K562 (cell line): Measurements from ENCODE around the gene HGD. TPM values are rescaled to one million over a fixed set of nuclear protein-coding genes. Genes with fewer than 3 reads are reported as not detected.

ENCODE experiments used
- ATAC-seq: fragments of 200-7000 bp; cut with Tn5 transposase; 3 replicates; pipeline ENCODE4 v1.9.1; 2020; ENCODE audit warnings: moderate library complexity
- BruUV-seq: library from RNA; stranded (reverse); fragments of 400-500 nt; replicated peaks from 2 replicates; lab custom pipeline; 2021; lab: Mats Ljungman, UMichigan
- CTCF ChIA-PET: fragments of 300-600 bp; formaldehyde crosslinking; extraction: SDS; loops from one replicate; lab custom pipeline; 2021; ENCODE audit warnings: low intra/inter-chr PET ratio; lab: Yijun Ruan, JAX
- POLR2A ChIA-PET: fragments of 300-600, 350-650 bp; sonication (Branson Sonifier 250); formaldehyde crosslinking; extraction: SDS; loops from one replicate; lab custom pipeline; 2021; ENCODE audit warnings: antibody characterized with exemption, inconsistent platforms; lab: Yijun Ruan, JAX
- DNase-seq, 4 experiments: peaks; one replicate each; pipeline versions ENCODE4 v3.0.0 to v3.0.0-alpha.2; 2011 to 2018; ENCODE audit warnings: low spot score in 3 of 4, mixed read lengths in 3 of 4; ENCODE audit errors: extremely low read depth in 1 of 4
- FAIRE-seq: peaks from 2 replicates; lab custom pipeline; 2011; peaks lifted over from hg19 to GRCh38; lab: Jason Lieb, UNC
- H2AFZ ChIP-seq: 2 replicates; pipeline ENCODE4 v1.6.0; 2011; ENCODE audit warnings: low read depth, low read length, control low read depth, inconsistent platforms
- H3K27ac ChIP-seq: fragments of 200-600 bp; 3 replicates; pipeline ENCODE4 v1.8.0; 2011; ENCODE audit warnings: low read depth, mild to moderate bottlenecking, control low read depth, inconsistent platforms, low read length, moderate library complexity, mixed read lengths; ENCODE audit errors: extremely low read depth
- H3K27me3 ChIP-seq, 2 experiments: fragments of 300-600 bp in 1 of 2; 2 replicates in 1 of 2; 3 replicates in 1 of 2; pipeline versions ENCODE4 v1.6.0 to v1.8.0; 2011; ENCODE audit warnings: inconsistent platforms in 2 of 2, low read length in 2 of 2, mild to moderate bottlenecking in 1 of 2, mixed read lengths in 1 of 2, moderate library complexity in 1 of 2; ENCODE audit not compliant: control insufficient read depth in 2 of 2, insufficient read depth in 2 of 2
- H3K36me3 ChIP-seq: fragments of 300-600 bp; 3 replicates; pipeline ENCODE4 v1.8.0; 2011; ENCODE audit warnings: mild to moderate bottlenecking, low read length, inconsistent platforms; ENCODE audit not compliant: control insufficient read depth, insufficient read depth
- H3K4me1 ChIP-seq, 2 experiments: fragments of 200-600 bp in 1 of 2; replicated peaks in 1 of 2; 2 replicates in 1 of 2; 3 replicates in 1 of 2; pipeline versions ENCODE4 v1.5.1 to v1.8.0; 2011; ENCODE audit warnings: inconsistent platforms in 2 of 2, low read length in 2 of 2, mild to moderate bottlenecking in 1 of 2, mixed read lengths in 1 of 2, moderate library complexity in 1 of 2; ENCODE audit not compliant: control insufficient read depth in 2 of 2, insufficient read depth in 2 of 2
- H3K4me2 ChIP-seq: 2 replicates; pipeline ENCODE4 v1.6.1; 2011; ENCODE audit warnings: low read length, control low read depth, inconsistent platforms, mixed read lengths; ENCODE audit not compliant: insufficient read depth
- H3K4me3 ChIP-seq: fragments of 200-600 bp; sonication (generic), shearing (Covaris generic); 2 replicates; pipeline ENCODE4 v1.5.1; 2016; ENCODE audit warnings: control low read depth, inconsistent platforms
- H3K79me2 ChIP-seq: fragments of 200-600 bp; 3 replicates; pipeline ENCODE4 v1.8.0; 2011; ENCODE audit warnings: low read length, inconsistent platforms; ENCODE audit not compliant: control insufficient read depth, insufficient read depth
- H3K9ac ChIP-seq, 2 experiments: 2 replicates each; pipeline versions ENCODE4 v1.6.0 to v1.6.1; 2011; ENCODE audit warnings: low read depth in 2 of 2, low read length in 2 of 2, control low read depth in 1 of 2, inconsistent platforms in 1 of 2, mild to moderate bottlenecking in 1 of 2, mixed read lengths in 1 of 2; ENCODE audit not compliant: insufficient read depth in 1 of 2
- H3K9me1 ChIP-seq: one replicate; pipeline ENCODE4 v1.6.0; 2011; ENCODE audit warnings: inconsistent platforms, mild to moderate bottlenecking, low read length, moderate library complexity; ENCODE audit not compliant: control insufficient read depth, insufficient read depth
- H3K9me3 ChIP-seq: replicated peaks from 2 replicates; pipeline ENCODE4 v1.5.1; 2011; ENCODE audit warnings: low read depth, low read length, inconsistent platforms; ENCODE audit not compliant: control insufficient read depth, insufficient read depth
- H4K20me1 ChIP-seq: replicated peaks from 2 replicates; pipeline ENCODE4 v1.6.1; 2011; ENCODE audit warnings: low read length, inconsistent platforms, mixed read lengths; ENCODE audit not compliant: control insufficient read depth, insufficient read depth
- CBX1 ChIP-seq: sonication (generic); IDR thresholded peaks from 2 replicates; pipeline ENCODE4 v1.6.1; 2016; ENCODE audit warnings: antibody characterized with exemption, low read depth, mild to moderate bottlenecking
- CBX2 ChIP-seq: fragments of 200-600 bp; sonication (generic); IDR thresholded peaks from one replicate; pipeline ENCODE4 v1.6.1; 2012; ENCODE audit warnings: mild to moderate bottlenecking, low read length, inconsistent platforms; ENCODE audit not compliant: insufficient read depth, poor library complexity, severe bottlenecking
- CREBBP ChIP-seq: IDR thresholded peaks from one replicate; pipeline ENCODE4 v1.6.1; 2012; ENCODE audit warnings: low read depth, mild to moderate bottlenecking, control low read depth, inconsistent platforms, low read length
- DDX20 ChIP-seq: fragments of 450-650 bp; IDR thresholded peaks from 2 replicates; pipeline ENCODE4 v1.6.1; 2016; ENCODE audit warnings: missing genetic modification characterization, low read depth, mild to moderate bottlenecking, missing compliant biosample characterization, moderate library complexity
- ELF1 ChIP-seq: fragments of 200-800 bp; sonication (Bioruptor generic); IDR thresholded peaks from 2 replicates; pipeline ENCODE4 v1.6.1; 2016; ENCODE audit warnings: missing genetic modification characterization, missing compliant biosample characterization
- FOXJ2 ChIP-seq: fragments of 200-800 bp; sonication (Bioruptor generic); IDR thresholded peaks from 2 replicates; pipeline ENCODE4 v1.6.1; 2016; ENCODE audit warnings: missing genetic modification characterization, missing compliant biosample characterization
- MAFF ChIP-seq: IDR thresholded peaks from 2 replicates; pipeline ENCODE4 v1.6.1; 2012; ENCODE audit warnings: low read length, improper control_type of control experiment
- MAFG ChIP-seq: fragments of 450-650 bp; conservative IDR thresholded peaks from 2 replicates; pipeline ENCODE4 v1.6.1; 2016; ENCODE audit warnings: missing genetic modification characterization, missing compliant biosample characterization
- MED1 ChIP-seq: sonication (generic); formaldehyde crosslinking; IDR thresholded peaks from 2 replicates; pipeline ENCODE4 v1.8.1; 2023; ENCODE audit warnings: missing genetic modification reagents, borderline replicate concordance
- MEIS2 ChIP-seq: fragments of 450-650 bp; IDR thresholded peaks from 2 replicates; pipeline ENCODE4 v1.6.1; 2014; ENCODE audit warnings: mild to moderate bottlenecking; ENCODE audit not compliant: partially characterized antibody
- MIER1 ChIP-seq: fragments of 450-650 bp; IDR thresholded peaks from 2 replicates; pipeline ENCODE4 v1.6.1; 2016; ENCODE audit warnings: antibody characterized with exemption, mild to moderate bottlenecking, low read depth
- NFE2 ChIP-seq: IDR thresholded peaks from 2 replicates; pipeline ENCODE4 v1.6.1; 2014; ENCODE audit warnings: antibody characterized with exemption, low read depth
- SIN3A ChIP-seq, 2 experiments: fragments of 150-350 bp in 1 of 2; IDR thresholded peaks; 2 replicates each; pipeline ENCODE4 v1.6.1; 2011 to 2016; ENCODE audit warnings: borderline replicate concordance in 2 of 2, low read depth in 2 of 2, low read length in 2 of 2, mild to moderate bottlenecking in 2 of 2, moderate library complexity in 2 of 2; ENCODE audit not compliant: control insufficient read depth in 1 of 2
- SIN3B ChIP-seq: fragments of 450-650 bp; IDR thresholded peaks from 2 replicates; pipeline ENCODE4 v1.6.1; 2017; ENCODE audit warnings: low read depth, mild to moderate bottlenecking, moderate library complexity
- TAF7 ChIP-seq: fragments of 450-650 bp; IDR thresholded peaks from 2 replicates; pipeline ENCODE4 v1.6.1; 2016; ENCODE audit warnings: missing genetic modification characterization, missing compliant biosample characterization
- TFAM ChIP-seq: fragments of 250-450 bp; sonication (Bioruptor Pico); conservative IDR thresholded peaks from 2 replicates; pipeline ENCODE4 v1.5.0; 2021; ENCODE audit warnings: mild to moderate bottlenecking, moderate library complexity
- ZC3H8 ChIP-seq: fragments of 450-650 bp; IDR thresholded peaks from 2 replicates; pipeline ENCODE4 v1.6.1; 2017
- ZNF316 ChIP-seq: fragments of 450-650 bp; IDR thresholded peaks from 2 replicates; pipeline ENCODE4 v1.6.1; 2016
- WGBS: fragments of 100-300 bp; shearing (Covaris generic); methylation state at CpG from one replicate; pipeline ENCODE4 v1.1.6; 2016; ENCODE audit warnings: low coverage, mixed read lengths; ENCODE audit not compliant: insufficient coverage; ENCODE audit errors: missing lambda C conversion rate; 5-methylcytosine and 5-hydroxymethylcytosine counted together
- in situ Hi-C: fragments of 300-500 bp; cut with MboI; formaldehyde crosslinking; loops from 4 replicates; pipeline ENCODE4 v1.15.0; 2018; ENCODE audit warnings: inconsistent platforms, mixed read lengths
- intact Hi-C: fragments of 100-400 bp; cut with micrococcal nuclease; formaldehyde crosslinking; loops from 2 replicates; pipeline ENCODE4 v1.14.2; 2022
- polyA plus RNA-seq, 8 experiments: library from polyadenylated mRNA; depleted of rRNA in 4 of 8; stranded (reverse) in 5 of 8; unstranded in 3 of 8; fragments of >200 nt; fragmentation: Nextera tagmentation in 2 of 8; fragmentation: Illumina TruSeq in 1 of 8; extraction: Ambion mirVana in 2 of 8; extraction: Trizol in 1 of 8; gene quantifications; 2 replicates each; pipeline versions ENCODE4 v1.2.1 to v1.2.3, GENCODE V29; 2011 to 2014; ENCODE audit warnings: inconsistent platforms in 1 of 8, missing spikeins in 1 of 8
- total RNA-seq, 7 experiments: library from RNA; depleted of rRNA in 6 of 7; stranded (reverse); fragments of >200 nt in 6 of 7; fragmentation: Illumina TruSeq in 2 of 7; extraction: Trizol in 2 of 7; gene quantifications; 2 replicates each; pipeline versions ENCODE4 v1.2.1 to v1.2.3, GENCODE V29; 2011 to 2021; ENCODE audit warnings: low replicate concordance in 1 of 7
- TF ChIP-seq, protein P1 (sequence below): fragments of 250-450 bp; sonication (Bioruptor Pico); IDR thresholded peaks from 2 replicates; pipeline ENCODE4 v1.4.0; 2020

Gene HGD
- total and polyA plus RNA-seq, 9 of the 15 experiments (the other 6 are each of a cell fraction or from before 2014, with no cell fraction given) = 0.08 to 0.25 (median 0.17) TPM; not detected in 4

DNA sequence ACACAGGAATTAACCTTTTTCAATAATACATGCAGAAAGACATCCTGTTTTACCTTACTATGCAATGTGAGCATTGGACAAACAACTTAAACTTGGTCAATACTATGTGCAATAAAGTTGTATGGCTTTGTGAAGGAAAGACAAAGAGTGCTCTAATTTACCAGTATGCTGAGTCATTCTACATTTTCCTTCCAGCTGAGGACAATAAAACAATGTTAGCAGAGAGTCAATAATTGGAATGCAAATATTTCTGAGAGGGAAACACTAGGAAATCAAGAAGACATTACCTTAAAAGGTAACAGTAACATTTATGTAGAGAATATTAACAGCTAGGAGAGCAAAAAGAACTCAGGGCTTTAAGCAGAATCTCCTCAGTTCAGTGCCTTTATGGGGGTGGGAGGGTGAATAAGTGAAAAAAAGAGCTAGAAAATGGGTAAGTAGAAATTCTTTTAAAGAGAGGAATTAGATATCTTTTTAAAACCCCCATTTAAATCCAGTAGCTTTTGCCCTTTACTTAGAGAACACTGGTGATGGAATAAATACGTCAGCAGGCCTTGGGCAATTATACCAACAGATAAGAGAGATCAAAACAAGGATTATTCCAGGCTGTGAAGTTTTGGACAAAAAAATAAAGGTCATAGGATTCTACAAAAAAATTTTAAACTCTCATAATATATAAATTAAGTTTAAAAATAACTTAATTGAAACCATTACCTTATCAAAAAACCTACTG is 11.6 kb upstream of the HGD start (continued):
- TF ChIP-seq MAFG (peak; percentile 94), MEIS2 (peak; percentile 36), CBX2 (no peak), MAFF (peak; percentile 78), SIN3A (IDR thresholded peaks at IDR 0.05; ENCODE audit: borderline replicate concordance in 2 of 2, control insufficient read depth in 1 of 2, low read depth in 2 of 2, low read length in 2 of 2) (no peak), MED1 (CRISPR knock-in tag) (no peak), DDX20 (no peak), MIER1 (no peak), TAF7 (tag) (no peak), ZNF316 (peak; percentile 86), NFE2 (peak; percentile 93)
- TF ChIP-seq, all 486 proteins: peak for 13

DNA sequence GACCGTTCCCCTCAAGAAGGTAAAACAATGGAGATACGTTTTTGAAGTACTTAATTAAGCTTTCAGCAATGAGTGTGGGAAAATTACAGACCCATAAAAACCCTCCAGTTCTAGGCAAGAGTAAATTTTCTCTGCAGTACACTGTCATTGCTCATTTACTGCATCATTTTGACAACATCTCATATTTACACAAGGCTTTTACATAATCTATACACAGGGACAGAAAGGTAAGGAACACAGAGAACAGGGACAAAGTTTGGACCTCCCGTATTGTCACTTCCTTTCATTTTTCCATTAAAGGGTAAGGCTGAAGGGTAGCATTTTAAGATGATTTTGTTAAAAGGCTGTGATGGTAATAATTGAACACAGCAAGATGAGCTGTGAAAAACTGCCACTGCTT is 7.4 kb upstream of the HGD start:
- no peak for DNase-seq
- H3K4me1 ChIP-seq = peaks cover 0 to 9% of the 10 kb centered on the region in 2 experiments; a peak in 2 of 5 replicates
- CTCF ChIA-PET = no interaction called here
- BruUV-seq = no TSS peak
- WGBS = 71% methylated on average over 3 of the region's 3 CpGs
- no peaks in the 10 kb centered on the region for H3K9me3 ChIP-seq
- intact Hi-C loops = no loop called here
- no peaks in the 10 kb centered on the region for H3K27me3 ChIP-seq
- H3K79me2 ChIP-seq = no peaks in the 10 kb centered on the region
- in situ Hi-C loops = no loop called here
- no peaks in the 10 kb centered on the region for H3K9me1 ChIP-seq
- H3K27ac ChIP-seq = no peak overlapping the region
- no peak for FAIRE-seq
- no peak overlapping the region for H3K4me3 ChIP-seq
- 0 out of 3 replicates have a peak, but pooled peaks cover 3% of the 10 kb centered on the region for H3K36me3 ChIP-seq
- ATAC-seq = no peak
- POLR2A ChIA-PET = no interaction called here
- H2AFZ ChIP-seq = no peak overlapping the region
- H3K9ac ChIP-seq = no peak overlapping the region
- TF ChIP-seq FOXJ2 (tag) (no peak), CREBBP (no peak), ELF1 (tag) (no peak), CBX1 (no peak), ZC3H8 (no peak), SIN3B (no peak), TFAM (CRISPR knock-in tag) (no peak)
- TF ChIP-seq, protein P1, sequence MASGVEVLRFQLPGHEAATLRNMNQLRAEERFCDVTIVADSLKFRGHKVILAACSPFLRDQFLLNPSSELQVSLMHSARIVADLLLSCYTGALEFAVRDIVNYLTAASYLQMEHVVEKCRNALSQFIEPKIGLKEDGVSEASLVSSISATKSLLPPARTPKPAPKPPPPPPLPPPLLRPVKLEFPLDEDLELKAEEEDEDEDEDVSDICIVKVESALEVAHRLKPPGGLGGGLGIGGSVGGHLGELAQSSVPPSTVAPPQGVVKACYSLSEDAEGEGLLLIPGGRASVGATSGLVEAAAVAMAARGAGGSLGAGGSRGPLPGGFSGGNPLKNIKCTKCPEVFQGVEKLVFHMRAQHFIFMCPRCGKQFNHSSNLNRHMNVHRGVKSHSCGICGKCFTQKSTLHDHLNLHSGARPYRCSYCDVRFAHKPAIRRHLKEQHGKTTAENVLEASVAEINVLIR = no peak
- TF ChIP-seq, all 486 proteins: peak for 0
- no peak overlapping the region for H3K4me2 ChIP-seq
- no peaks in the 10 kb centered on the region for H4K20me1 ChIP-seq
